MG63 (cell line): ENCODE data around the gene ZNF860. TPM values are rescaled to one million over a fixed set of nuclear protein-coding genes. Genes with fewer than 3 reads are reported as not detected.
"Not testable (repeated sequence)": the region's sequence is repeated elsewhere in the genome, so short reads cannot be mapped to it uniquely, and the experiment has no call there.

Experiments used
- DNase-seq: peaks from one replicate; pipeline ENCODE4 v3.0.0-alpha.2; 2020
- H3K27me3 ChIP-seq: fragments of 250-450 bp; sonication (Bioruptor Pico); 2 replicates; pipeline ENCODE4 v1.5.1; 2020; ENCODE audit warnings: mild to moderate bottlenecking, moderate library complexity
- H3K36me3 ChIP-seq: fragments of 250-450 bp; sonication (Bioruptor Pico); 2 replicates; pipeline ENCODE4 v1.5.1; 2020; ENCODE audit warnings: mild to moderate bottlenecking, moderate library complexity
- H3K4me3 ChIP-seq: fragments of 250-450 bp; sonication (Bioruptor Pico); 2 replicates; pipeline ENCODE4 v1.5.1; 2020; ENCODE audit warnings: mild to moderate bottlenecking, moderate library complexity
- H3K9me3 ChIP-seq: fragments of 250-450 bp; sonication (Bioruptor Pico); 2 replicates; pipeline ENCODE4 v1.5.1; 2020; ENCODE audit warnings: mild to moderate bottlenecking, moderate library complexity
- total RNA-seq: library from RNA; depleted of rRNA; stranded (reverse); fragments of >200 nt; shearing (Covaris generic); gene quantifications from 2 replicates; pipeline ENCODE4 v1.2.3, GENCODE V29; 2014; ENCODE audit warnings: low replicate concordance; rRNA removed

ZNF860 gene
- total RNA-seq, 1 experiment from 2014 or later: not detected

GRCh38 chr3:32009957-32010356, 28.4 kb downstream of the ZNF860 start:
- H3K36me3 ChIP-seq: no peaks in the 10 kb centered on the region
- no peaks in the 10 kb centered on the region for H3K27me3 ChIP-seq
- DNase-seq: no peak
- H3K4me3 ChIP-seq: no peak overlapping the region
- H3K9me3 ChIP-seq: no peaks in the 10 kb centered on the region

GRCh38 chr3:32010699-32011098, 29.1 kb downstream of the ZNF860 start:
- H3K36me3 ChIP-seq, DNase-seq, H3K27me3 ChIP-seq, H3K9me3 ChIP-seq, H3K4me3 ChIP-seq: not testable (repeated sequence)

GRCh38 chr3:32015638-32016037, 34.1 kb downstream of the ZNF860 start:
- not testable (repeated sequence) for DNase-seq, H3K27me3 ChIP-seq, H3K4me3 ChIP-seq, H3K9me3 ChIP-seq, H3K36me3 ChIP-seq

GRCh38 chr3:32017286-32017685, 35.7 kb downstream of the ZNF860 start:
- no peaks in the 10 kb centered on the region for H3K9me3 ChIP-seq
- no peak overlapping the region for H3K4me3 ChIP-seq
- no peaks in the 10 kb centered on the region for H3K36me3 ChIP-seq
- DNase-seq: no peak
- no peaks in the 10 kb centered on the region for H3K27me3 ChIP-seq

GRCh38 chr3:32018757-32019564, 37.4 kb downstream of the ZNF860 start:
- Histone ChIP-seq H3K36me3 (no peaks in the 10 kb centered on the region), H3K27me3 (no peaks in the 10 kb centered on the region), H3K4me3 (no peak overlapping the region), H3K9me3 (no peaks in the 10 kb centered on the region)
- no peak for DNase-seq

- Histone ChIP-seq H3K9me3 (no peaks in the 10 kb centered on the region), H3K27me3 (no peaks in the 10 kb centered on the region), H3K36me3 (no peaks in the 10 kb centered on the region), H3K4me3 (no peak overlapping the region)
- no peak for DNase-seq
Observed at GRCh38 chr3:32021155-32021554, 39.6 kb downstream of the ZNF860 start.

GRCh38 chr3:32021748-32022147, 40.2 kb downstream of the ZNF860 start:
- Histone ChIP-seq H3K36me3 (no peaks in the 10 kb centered on the region), H3K9me3 (no peaks in the 10 kb centered on the region)
- no peak for DNase-seq

GRCh38 chr3:32022947-32023346, 41.4 kb downstream of the ZNF860 start:
- Histone ChIP-seq H3K36me3 (no peaks in the 10 kb centered on the region), H3K4me3 (no peak overlapping the region), H3K27me3 (no peaks in the 10 kb centered on the region), H3K9me3 (no peaks in the 10 kb centered on the region)
- no peak for DNase-seq

More at GRCh38 chr3:32021748-32022147, 40.2 kb downstream of the ZNF860 start:
- H3K27me3 ChIP-seq: no peaks in the 10 kb centered on the region
- H3K4me3 ChIP-seq: no peak overlapping the region

GRCh38 chr3:32026593-32026992, 45.0 kb downstream of the ZNF860 start:
- Histone ChIP-seq H3K36me3 (no peaks in the 10 kb centered on the region), H3K27me3 (no peaks in the 10 kb centered on the region), H3K9me3 (no peaks in the 10 kb centered on the region), H3K4me3 (no peak overlapping the region)
- DNase-seq: no peak

GRCh38 chr3:32037932-32038267, 56.4 kb downstream of the ZNF860 start:
- Histone ChIP-seq H3K9me3 (no peaks in the 10 kb centered on the region; the same call in 1 of the 2 replicates), H3K36me3 (no peaks in the 10 kb centered on the region), H3K27me3 (no peaks in the 10 kb centered on the region), H3K4me3 (no peak overlapping the region)
- DNase-seq: no peak

- Histone ChIP-seq H3K4me3 (no peak overlapping the region), H3K27me3 (no peaks in the 10 kb centered on the region), H3K9me3 (no peaks in the 10 kb centered on the region; the same call in 1 of the 2 replicates), H3K36me3 (no peaks in the 10 kb centered on the region)
- no peak for DNase-seq
Observed at GRCh38 chr3:32041316-32041715, 59.8 kb downstream of the ZNF860 start.

Other genes with a start within 250 kb of the ZNF860 start
- 2.5 and 3.7 TPM in 2 replicates for gene OSBPL10, start 488 bp upstream of the ZNF860 start, total RNA-seq
- gene GPD1L, start 124.9 kb downstream of the ZNF860 start, total RNA-seq: 12.0 and 12.9 TPM in 2 replicates